Kidney (tissue), 14 donors: ENCODE data around the gene SBF2. TPM values are rescaled to one million over a fixed set of nuclear protein-coding genes. Genes with fewer than 3 reads are reported as not detected.

Experiments used
- DNase-seq, 5 donors: peaks; one replicate each; pipeline ENCODE4 v3.0.0-alpha.2; 2013 to 2020
- FAIRE-seq: peaks from 2 replicates; lab custom pipeline; 2012; peaks lifted over from hg19 to GRCh38; lab: Jason Lieb, UNC
- H3K27ac ChIP-seq, 2 donors: one replicate each; pipeline ENCODE4 v1.7.0; 2013; ENCODE audit warnings: low read depth in 2 of 2, low read length in 2 of 2, inconsistent platforms in 1 of 2
- H3K27me3 ChIP-seq: one replicate; pipeline ENCODE4 v1.7.1; 2013; ENCODE audit warnings: low read length, inconsistent platforms; ENCODE audit not compliant: control insufficient read depth, insufficient read depth
- H3K36me3 ChIP-seq, 3 donors: one replicate each; pipeline versions ENCODE4 v1.7.0 to v1.7.1; 2013; ENCODE audit warnings: low read length in 3 of 3, control low read depth in 1 of 3, inconsistent platforms in 1 of 3; ENCODE audit not compliant: insufficient read depth in 3 of 3, control insufficient read depth in 2 of 3
- H3K4me1 ChIP-seq, 3 donors: one replicate each; pipeline versions ENCODE4 v1.7.0 to v1.7.1; 2013; ENCODE audit warnings: low read length in 3 of 3, inconsistent platforms in 1 of 3, low read depth in 1 of 3; ENCODE audit not compliant: control insufficient read depth in 2 of 3, insufficient read depth in 2 of 3
- H3K4me3 ChIP-seq, 3 donors: one replicate each; pipeline versions ENCODE4 v1.7.0 to v1.8.1; 2013; ENCODE audit warnings: low read length in 3 of 3, control low read depth in 1 of 3, inconsistent platforms in 1 of 3
- H3K9ac ChIP-seq, 3 donors: one replicate each; pipeline versions ENCODE4 v1.7.0 to v1.7.1; 2013; ENCODE audit warnings: low read length in 3 of 3, control low read depth in 1 of 3, inconsistent platforms in 1 of 3
- H3K9me3 ChIP-seq, 3 donors: one replicate each; pipeline versions ENCODE4 v1.7.0 to v1.7.1; 2013; ENCODE audit warnings: low read length in 3 of 3, control low read depth in 1 of 3, inconsistent platforms in 1 of 3; ENCODE audit not compliant: control insufficient read depth in 2 of 3, insufficient read depth in 1 of 3
- CTCF ChIP-seq: IDR thresholded peaks from 3 replicates; pipeline ENCODE4 v1.5.1; 2012; ENCODE audit warnings: mild to moderate bottlenecking, moderate library complexity, borderline replicate concordance; ENCODE audit not compliant: insufficient read depth; ENCODE audit errors: extremely low read depth
- intact Hi-C: fragments of 100-400 bp; cut with DNase I; formaldehyde crosslinking; loops from one replicate; pipeline ENCODE4 v1.11.1; 2022
- polyA plus RNA-seq: library from polyadenylated mRNA; stranded (reverse); fragments of 350-450 nt; fragmentation: Illumina TruSeq; extraction: RNeasy Lipid Tissue Mini Kit (QIAGEN cat#74804); gene quantifications from one replicate; pipeline ENCODE4 v1.2.3, GENCODE V29; 2014; ENCODE audit warnings: low read depth, low replicate concordance; ENCODE audit not compliant: insufficient read depth
- total RNA-seq: library from RNA; stranded (reverse); fragmentation: NEBNext Ultra II Directional; extraction: Animal tissue kit (Norgen Biotek cat#: 25700); gene quantifications from one replicate; pipeline ENCODE4 v1.2.1, GENCODE V29; 2021
- donor health status: control.
- donor health status: control.
- donor health status: control.
- donor health status: control.
- donor health status: control.
- donor health status: DM: yes; HTN: yes; CAD: no.
- donor health status: Normal renal cell carcinoma (clear cell type).

SBF2 gene
- total and polyA plus RNA-seq, 2 donors from 2014 or later: 13.1 to 55.4 TPM

GRCh38 chr11:9849389-9849788 is 444.6 kb downstream of the SBF2 start:
- Histone ChIP-seq H3K9me3 (no peaks in the 10 kb centered on the region), H3K4me3 (no peak overlapping the region), H3K27me3 (no peaks in the 10 kb centered on the region), H3K27ac (no peak overlapping the region), H3K4me1 (peaks cover 0 to 4% (median 0%) of the 10 kb centered on the region in 3 donors), H3K36me3 (peaks cover 2 to 16% (median 12%) of the 10 kb centered on the region in 3 donors), H3K9ac (no peak overlapping the region)
- DNase-seq: no peak
- intact Hi-C loops: no loop called here
- FAIRE-seq: no peak
- no peak for TF ChIP-seq CTCF

GRCh38 chr11:9847636-9848035 is 446.4 kb downstream of the SBF2 start:
- Histone ChIP-seq H3K36me3 (peaks cover 2 to 16% (median 14%) of the 10 kb centered on the region in 3 donors), H3K27me3 (no peaks in the 10 kb centered on the region), H3K9ac (no peak overlapping the region), H3K4me3 (no peak overlapping the region), H3K4me1 (no peaks in the 10 kb centered on the region), H3K9me3 (no peaks in the 10 kb centered on the region), H3K27ac (no peak overlapping the region)
- DNase-seq (no peak), FAIRE-seq (no peak)
- intact Hi-C loops: no loop called here
- no peak for TF ChIP-seq CTCF

GRCh38 chr11:9842923-9843322 is 451.1 kb downstream of the SBF2 start:
- Histone ChIP-seq H3K4me1 (no peaks in the 10 kb centered on the region), H3K27me3 (no peaks in the 10 kb centered on the region), H3K9ac (no peak overlapping the region), H3K9me3 (no peaks in the 10 kb centered on the region), H3K27ac (no peak overlapping the region), H3K4me3 (no peak overlapping the region), H3K36me3 (peaks cover 2 to 17% (median 6%) of the 10 kb centered on the region in 3 donors)
- DNase-seq (no peak), FAIRE-seq (no peak)
- TF ChIP-seq CTCF: no peak
- intact Hi-C loops: no loop called here

- no peak for TF ChIP-seq CTCF
These were observed 453.5 kb downstream of the SBF2 start for GRCh38 chr11:9840460-9841004.

More at GRCh38 chr11:9840460-9841004, 453.5 kb downstream of the SBF2 start:
- Histone ChIP-seq H3K27me3 (no peaks in the 10 kb centered on the region), H3K9me3 (no peaks in the 10 kb centered on the region), H3K27ac (no peak overlapping the region), H3K4me3 (no peak overlapping the region), H3K9ac (no peak overlapping the region), H3K36me3 (peaks cover 2 to 12% (median 4%) of the 10 kb centered on the region in 3 donors), H3K4me1 (no peaks in the 10 kb centered on the region)
- intact Hi-C loops: no loop called here
- FAIRE-seq (no peak), DNase-seq (no peak)
